GM04503 (cell line): ENCODE data around the gene PHC2.

Source experiments
- DNase-seq: peaks from one replicate; pipeline ENCODE4 v3.0.0-alpha.2; 2012; ENCODE audit warnings: low read depth

The PHC2 gene

GRCh38 chr1:33349081-33349759 is 81.7 kb downstream of the PHC2 start:
- DNase-seq, result no peak

DNA sequence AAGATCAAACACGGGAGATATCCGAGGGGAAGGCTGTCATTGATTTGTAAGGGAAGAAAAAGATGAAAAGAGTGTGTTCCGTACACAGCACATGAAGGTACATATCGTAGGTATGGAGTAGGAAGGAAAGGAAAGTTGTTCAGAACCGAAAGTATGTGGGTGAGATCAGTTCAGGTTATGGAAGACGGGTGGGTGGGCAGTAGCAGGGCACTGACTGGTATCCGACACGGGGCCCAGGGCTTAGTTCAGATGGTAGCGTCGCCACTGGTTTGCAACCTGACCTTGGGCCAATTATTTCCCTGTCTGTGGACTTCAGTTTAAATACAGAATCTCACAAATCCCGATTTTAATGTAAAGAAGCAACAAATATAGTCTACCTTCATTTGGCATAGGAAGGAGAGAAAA is 82.2 kb downstream of the PHC2 start:
- DNase-seq, result no peak

DNA sequence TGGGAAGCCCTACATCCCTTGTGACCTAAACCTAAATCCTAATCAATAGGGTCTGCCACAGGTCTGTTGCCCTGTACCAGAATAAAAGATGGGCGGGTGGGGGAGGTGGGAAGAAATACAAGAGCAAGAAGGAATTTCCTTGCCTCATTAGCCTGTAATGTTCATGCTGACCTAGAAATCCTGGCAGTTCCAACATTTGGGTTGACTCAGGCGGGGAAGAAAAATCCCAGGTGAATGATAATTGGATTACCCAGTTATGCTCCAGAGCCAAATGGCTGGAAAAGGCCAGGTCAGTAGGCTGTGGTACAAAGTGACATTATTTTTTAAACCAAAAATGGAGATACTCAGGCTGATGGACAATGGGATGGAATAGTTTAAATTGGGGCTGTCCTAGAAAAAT is 82.7 kb downstream of the PHC2 start:
- no peak for DNase-seq

- DNase-seq, result no peak
Measured at GRCh38 chr1:33347650-33347992, 83.3 kb downstream of the PHC2 start.

GRCh38 chr1:33346927-33347649 is 83.8 kb downstream of the PHC2 start:
- peak; percentile 85 for DNase-seq

GRCh38 chr1:33346533-33346926 is 84.4 kb downstream of the PHC2 start:
- DNase-seq, result no peak

- no peak for DNase-seq
Measured at GRCh38 chr1:33344896-33345560, 85.9 kb downstream of the PHC2 start.

- no peak for DNase-seq
Measured at GRCh38 chr1:33343539-33343938, 87.4 kb downstream of the PHC2 start.

GRCh38 chr1:33342041-33342723 is 88.7 kb downstream of the PHC2 start:
- peak; percentile 81 for DNase-seq

GRCh38 chr1:33341190-33341589 is 89.7 kb downstream of the PHC2 start:
- no peak for DNase-seq

DNA sequence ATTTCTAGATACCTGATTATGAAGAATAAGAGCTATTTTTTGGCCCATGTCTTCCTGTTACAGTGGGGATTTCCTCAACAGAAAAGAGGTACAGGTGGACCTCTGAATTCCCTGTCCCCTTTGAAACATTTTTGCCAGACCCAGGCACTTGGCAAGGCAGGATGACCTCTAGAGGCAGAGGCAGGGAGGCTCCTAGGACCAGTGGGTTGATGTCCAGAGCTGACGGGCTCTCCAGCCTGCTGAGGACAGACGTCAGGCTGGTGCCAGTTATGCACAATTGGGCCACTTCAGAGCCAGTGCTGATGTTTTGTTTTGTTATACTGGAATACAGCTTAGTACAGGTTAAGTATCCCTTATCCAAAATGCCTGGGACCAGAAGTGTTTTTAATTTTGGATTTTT is 91.5 kb downstream of the PHC2 start:
- DNase-seq, result no peak

DNA sequence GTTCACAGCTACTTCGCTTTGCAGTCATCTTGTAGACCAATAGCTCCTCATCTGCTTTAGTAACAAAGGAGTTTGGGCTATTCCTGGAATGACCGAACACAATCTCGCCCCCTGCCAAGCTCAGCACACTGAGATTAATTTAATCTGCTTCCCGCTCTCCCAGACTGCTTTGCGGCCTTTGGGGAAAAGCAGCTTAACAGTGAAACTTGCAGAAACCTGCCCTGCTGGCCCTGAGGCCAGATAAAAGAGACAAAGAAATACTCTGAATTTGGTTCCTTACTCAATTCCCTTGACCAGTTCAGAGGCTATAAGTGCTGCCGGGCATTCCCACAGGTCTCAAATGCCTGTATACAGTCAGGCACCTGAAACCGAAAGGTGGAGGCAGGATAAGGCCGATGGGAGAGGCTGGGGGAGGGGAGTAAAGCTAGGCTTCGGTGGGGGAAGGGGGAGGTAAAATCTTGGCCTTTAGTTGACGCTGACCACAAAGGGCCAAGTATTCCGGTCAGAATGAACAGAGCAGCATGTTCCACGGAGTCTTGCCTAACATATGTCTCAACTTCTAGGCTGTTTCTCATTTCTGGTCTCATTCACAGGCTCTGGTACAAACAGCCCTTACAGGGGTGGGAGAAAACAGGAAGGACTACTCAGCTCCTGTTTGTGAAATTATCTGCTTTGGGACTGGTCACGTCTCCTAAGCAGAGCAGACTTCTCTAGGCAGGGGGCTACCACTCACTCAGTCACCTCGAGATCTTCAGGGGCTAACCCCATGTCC is 92.3 kb downstream of the PHC2 start:
- peak; percentile 82 for DNase-seq

GRCh38 chr1:33338048-33338439 is 92.9 kb downstream of the PHC2 start:
- DNase-seq, result peak; percentile 70

GRCh38 chr1:33337441-33337840 is 93.5 kb downstream of the PHC2 start:
- DNase-seq, result no peak

- no peak for DNase-seq
Measured at GRCh38 chr1:33336580-33336979, 94.3 kb downstream of the PHC2 start.

GRCh38 chr1:33335020-33335419 is 95.9 kb downstream of the PHC2 start:
- no peak for DNase-seq

DNA sequence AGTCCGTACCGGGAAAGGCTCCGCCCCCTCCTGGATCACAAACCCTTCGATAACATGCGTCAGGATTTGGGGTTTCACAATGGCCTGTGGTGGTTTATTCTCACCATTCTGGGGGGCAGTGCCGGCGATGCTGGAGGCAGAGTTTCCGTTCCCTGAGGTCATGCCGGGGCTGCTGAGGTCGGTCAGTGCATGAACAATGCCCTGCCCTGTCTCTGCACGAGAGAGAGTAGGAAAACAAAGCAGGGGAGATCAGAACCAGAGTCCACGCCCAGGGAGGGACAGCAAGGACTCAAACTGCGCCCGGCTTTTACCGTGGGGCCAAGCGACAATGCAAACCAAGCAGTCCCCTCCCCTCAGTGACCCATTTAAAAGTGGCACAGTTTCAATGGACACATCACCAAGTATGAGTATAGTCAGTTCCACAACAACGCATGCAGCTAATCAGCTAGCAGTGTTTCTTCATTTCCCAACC is 96.8 kb downstream of the PHC2 start:
- DNase-seq, result no peak

DNA sequence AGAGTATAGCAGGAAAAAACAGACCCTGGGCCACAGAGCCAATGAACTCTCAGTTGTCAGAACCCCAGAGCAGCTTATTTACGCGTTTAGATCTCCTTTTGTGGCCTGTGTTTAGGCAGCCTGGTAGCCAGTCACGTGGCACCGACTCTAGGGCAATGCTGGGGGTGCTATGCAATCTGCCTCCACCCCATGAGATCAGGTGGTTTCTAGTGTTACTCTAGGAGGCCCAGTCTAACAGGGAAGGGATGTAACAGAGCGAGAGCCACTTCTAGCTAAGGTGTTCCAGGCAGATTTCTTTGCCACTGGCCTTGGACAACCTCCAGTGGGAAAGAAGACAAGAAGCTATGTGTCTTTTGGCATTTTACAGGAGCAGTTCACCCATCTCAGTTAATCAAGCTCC is 98.0 kb downstream of the PHC2 start:
- no peak for DNase-seq

GRCh38 chr1:33332357-33332789 is 98.5 kb downstream of the PHC2 start:
- DNase-seq, result no peak

GRCh38 chr1:33331444-33332356 is 99.2 kb downstream of the PHC2 start:
- DNase-seq, result no peak

DNA sequence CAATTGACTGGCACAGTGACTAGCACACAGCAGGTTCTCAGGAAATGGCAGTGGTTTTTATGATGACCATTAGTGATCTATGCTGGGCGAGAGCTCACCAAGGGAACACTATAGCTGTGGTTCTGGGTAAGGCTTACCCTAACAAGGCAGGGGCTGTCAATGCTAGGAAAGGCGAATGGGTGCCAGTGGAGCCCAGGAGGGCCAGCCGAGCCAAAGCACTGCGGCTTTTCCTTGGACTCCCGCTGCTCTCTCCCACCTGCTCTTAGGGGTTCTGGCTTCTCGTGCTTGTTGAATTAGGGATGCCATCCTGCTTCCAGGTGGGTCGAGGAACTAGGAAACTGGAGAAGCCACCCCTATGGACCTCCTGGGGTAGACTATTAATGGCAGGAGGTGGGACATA is 100.0 kb downstream of the PHC2 start:
- DNase-seq, result no peak
